HTERT RPE-1 (cell line): Measurements from ENCODE around the gene EBLN2.

Experiments used
- in situ Hi-C: fragments of 300-500 bp; cut with MboI; formaldehyde crosslinking; loops from 4 replicates; pipeline ENCODE4 v1.14.3; 2020; ENCODE audit warnings: low sequenced_read_pairs

Gene EBLN2

DNA sequence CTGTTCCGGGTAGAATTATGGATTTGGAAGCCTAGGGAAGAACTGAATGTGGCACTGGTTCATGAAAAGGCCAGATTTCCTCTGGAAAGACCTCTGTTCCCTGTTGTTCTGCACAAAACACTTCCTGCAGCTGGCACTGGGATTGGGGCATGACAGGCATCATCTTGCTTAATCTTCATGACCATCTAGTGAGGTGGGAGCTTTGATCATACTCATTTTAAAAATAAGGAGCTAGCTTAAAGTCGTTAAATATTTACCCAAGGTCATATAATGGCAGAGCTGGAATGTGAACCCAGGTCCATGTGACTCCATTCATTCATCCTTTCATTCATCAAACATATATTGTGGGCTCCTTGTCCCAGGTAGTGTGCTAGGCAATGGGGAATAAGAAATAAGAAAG lies 40.4 kb downstream of the EBLN2 start:
- in situ Hi-C loops: no loop called here

DNA sequence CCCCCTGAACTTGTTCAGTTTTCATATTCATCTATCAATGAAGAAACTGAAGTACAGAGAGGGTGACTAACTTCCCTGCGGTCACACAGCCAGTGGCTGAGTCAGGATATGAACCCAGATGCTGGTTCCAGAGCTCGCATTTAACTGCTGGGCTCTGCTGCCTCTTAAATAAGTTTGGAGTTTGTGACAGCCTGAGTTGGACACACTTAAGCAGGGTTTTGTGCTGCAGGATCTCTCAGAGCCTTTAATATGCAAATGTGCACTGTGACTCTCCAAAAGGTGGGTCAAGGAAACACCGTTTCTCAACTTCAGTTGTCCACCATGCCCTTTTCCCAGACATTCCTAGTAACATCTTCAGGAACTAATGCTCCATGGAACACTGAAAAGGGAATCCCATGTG lies 45.8 kb downstream of the EBLN2 start:
- in situ Hi-C loops: no loop called here

DNA sequence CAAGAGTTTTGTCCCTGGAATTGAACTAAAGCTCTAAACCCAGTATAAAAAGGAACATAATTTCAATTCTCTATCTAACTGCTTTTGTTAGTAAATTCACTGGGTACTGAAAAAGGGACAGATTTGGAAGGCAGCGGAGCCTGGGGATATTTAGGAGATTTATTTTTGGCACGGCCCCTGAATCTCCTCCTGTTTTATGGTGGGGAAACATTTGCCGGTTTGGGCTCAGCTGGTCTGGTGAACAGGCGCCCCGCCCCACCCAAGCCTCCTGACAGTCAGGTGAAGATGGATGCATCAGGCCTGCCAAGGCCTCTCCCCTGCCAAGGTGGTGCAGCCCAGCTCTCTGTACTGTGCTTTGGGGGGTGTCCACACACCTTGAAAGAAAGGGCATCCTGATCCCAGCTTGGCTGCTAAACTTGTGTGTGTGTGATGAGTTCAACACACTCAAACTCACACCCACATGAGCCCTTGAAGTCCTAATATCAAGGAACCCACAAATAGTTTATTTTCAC lies 46.3 kb downstream of the EBLN2 start:
- in situ Hi-C loops: no loop called here

DNA sequence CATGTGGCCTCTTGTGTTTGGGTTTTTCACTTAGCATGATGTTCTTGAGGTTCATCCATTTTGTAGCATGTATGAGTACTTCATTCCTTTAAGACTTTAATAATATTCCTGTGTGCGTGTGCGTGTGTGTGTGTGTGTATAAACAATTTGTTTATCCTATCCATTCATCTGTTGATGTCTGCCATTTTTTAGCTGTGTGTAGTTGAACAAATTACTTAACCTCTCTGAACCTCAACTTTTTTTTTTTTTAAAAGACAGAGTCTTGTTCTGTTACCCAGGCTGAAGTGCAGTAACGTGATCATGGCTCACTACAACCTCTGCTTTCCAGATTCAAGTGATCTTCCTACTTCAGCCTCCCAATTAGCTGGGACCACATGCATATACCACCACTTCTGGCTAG lies 47.3 kb downstream of the EBLN2 start:
- in situ Hi-C loops: no loop called here

DNA sequence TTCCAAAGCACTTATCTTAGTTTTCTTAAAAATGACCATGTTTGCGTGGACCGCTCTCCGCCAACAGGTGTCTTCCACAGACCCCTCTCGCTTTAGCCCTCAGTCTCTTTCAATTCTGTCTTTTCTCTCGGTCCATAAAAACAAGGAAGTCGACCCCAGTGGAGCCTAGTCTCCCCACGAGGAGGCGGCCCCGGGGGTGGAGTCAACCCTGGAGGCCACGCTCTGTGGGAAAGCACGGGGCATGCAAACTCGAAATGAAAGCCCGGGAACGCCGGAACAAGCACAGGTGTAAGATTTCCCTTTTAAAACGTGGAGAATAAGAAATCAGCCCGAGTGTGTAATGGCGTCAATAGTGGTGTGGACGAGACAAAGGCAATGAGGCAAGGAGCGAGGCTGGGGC lies 49.1 kb downstream of the EBLN2 start:
- in situ Hi-C loops: no loop called here
